Renal cortical epithelial cell (primary cell): ENCODE measurements around the gene TJAP1. TPM values are rescaled to one million over a fixed set of nuclear protein-coding genes. Genes with fewer than 3 reads are reported as not detected.

Experiments used
- DNase-seq: peaks from one replicate; pipeline ENCODE4 v3.0.0-alpha.2; 2011; ENCODE audit warnings: low read depth
- total RNA-seq: library from RNA; depleted of rRNA; stranded (reverse); fragments of >200 nt; gene quantifications from 2 replicates; pipeline ENCODE4 v1.2.3, GENCODE V29; 2014

TJAP1 gene, protein sequence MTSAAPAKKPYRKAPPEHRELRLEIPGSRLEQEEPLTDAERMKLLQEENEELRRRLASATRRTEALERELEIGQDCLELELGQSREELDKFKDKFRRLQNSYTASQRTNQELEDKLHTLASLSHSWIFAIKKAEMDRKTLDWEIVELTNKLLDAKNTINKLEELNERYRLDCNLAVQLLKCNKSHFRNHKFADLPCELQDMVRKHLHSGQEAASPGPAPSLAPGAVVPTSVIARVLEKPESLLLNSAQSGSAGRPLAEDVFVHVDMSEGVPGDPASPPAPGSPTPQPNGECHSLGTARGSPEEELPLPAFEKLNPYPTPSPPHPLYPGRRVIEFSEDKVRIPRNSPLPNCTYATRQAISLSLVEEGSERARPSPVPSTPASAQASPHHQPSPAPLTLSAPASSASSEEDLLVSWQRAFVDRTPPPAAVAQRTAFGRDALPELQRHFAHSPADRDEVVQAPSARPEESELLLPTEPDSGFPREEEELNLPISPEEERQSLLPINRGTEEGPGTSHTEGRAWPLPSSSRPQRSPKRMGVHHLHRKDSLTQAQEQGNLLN
- total RNA-seq: 6.4 and 19.6 TPM in 2 replicates

DNA sequence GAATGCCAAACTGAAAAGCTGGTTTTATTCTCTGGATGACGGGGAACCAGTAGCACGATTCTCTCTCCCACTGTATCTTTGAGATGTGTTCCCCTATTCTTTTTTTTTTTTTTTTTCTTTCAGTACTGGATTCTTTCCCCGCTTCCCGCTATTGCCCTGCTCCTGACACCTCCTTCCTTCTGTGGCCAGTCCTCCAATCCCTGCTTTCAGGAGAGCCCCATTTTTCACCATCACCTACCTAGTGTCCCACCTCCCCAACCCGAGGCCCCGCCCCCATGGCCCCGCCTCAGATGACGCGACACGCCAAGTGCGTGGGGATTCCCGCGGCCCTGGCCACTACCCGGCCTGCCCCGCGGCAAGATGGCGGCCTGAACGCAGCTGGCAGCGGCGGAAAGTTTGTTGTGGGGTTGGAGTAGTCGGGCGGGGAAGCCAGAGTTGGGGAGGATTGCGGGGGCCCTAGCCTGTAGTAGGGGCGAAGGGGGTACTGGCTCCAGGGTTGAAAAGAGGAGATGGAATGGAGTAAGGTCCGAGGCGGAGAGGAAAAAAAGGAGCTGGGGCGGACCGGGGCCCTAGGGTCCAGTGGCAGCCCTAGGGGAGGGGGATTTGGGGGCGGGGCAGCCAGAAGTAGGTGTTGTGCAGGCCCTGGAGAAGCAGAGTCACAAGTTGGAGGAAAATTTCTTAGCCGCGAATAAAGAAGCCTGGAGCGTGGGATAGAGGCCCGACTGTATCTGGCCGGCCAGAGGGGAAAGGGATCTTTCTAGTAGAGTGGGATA, at the start of gene TJAP1:
Gene TJAP1, plus strand, starts transcription at position 336 of the 773 bp plus-strand sequence. CDS start 21,432 bp downstream, outside the sequence.
- peak; percentile 79 for DNase-seq

DNA sequence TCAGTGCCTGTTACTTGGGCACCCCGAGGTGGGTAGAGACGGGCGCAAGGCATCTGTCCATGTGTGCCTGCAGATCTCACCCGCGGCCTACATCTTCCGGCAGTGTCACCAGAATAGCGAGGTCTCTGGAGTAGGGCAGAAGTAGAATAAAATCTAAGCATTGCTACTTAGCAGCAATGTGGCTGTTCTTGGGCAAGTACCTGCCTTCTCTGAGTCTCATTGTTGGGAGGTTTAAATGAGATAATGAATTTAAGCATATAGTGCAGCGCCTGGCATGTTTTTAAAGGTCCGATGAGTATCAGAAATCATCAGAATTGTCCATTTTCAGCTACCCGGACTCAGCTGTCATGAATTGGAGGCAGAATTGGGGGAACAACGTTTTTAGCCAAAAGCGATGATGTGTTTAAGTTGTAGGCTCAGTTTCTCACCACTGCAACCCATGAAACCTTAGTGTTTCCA, 49.2 kb upstream of the TJAP1 start:
- DNase-seq: peak; percentile 6

DNA sequence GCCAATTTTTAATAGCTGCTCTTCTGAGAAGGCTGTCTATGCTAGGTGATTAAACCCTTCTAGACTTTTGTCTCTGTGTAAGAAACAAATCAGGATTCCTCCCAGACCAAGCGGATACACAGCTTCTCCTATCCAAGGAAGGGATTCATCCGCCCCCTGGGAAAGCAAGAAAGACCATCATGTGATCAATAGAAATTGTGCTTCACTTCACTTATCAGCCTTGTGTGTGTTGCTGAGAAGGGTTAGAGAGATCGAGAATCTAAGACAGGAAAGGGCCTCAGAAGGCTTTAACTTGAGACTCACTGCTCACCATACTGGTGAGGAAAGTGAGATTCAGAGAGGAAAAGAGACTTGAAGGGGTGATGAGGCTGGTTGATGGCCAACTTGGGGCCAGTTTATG, 48.5 kb upstream of the TJAP1 start:
- no peak for DNase-seq

DNA sequence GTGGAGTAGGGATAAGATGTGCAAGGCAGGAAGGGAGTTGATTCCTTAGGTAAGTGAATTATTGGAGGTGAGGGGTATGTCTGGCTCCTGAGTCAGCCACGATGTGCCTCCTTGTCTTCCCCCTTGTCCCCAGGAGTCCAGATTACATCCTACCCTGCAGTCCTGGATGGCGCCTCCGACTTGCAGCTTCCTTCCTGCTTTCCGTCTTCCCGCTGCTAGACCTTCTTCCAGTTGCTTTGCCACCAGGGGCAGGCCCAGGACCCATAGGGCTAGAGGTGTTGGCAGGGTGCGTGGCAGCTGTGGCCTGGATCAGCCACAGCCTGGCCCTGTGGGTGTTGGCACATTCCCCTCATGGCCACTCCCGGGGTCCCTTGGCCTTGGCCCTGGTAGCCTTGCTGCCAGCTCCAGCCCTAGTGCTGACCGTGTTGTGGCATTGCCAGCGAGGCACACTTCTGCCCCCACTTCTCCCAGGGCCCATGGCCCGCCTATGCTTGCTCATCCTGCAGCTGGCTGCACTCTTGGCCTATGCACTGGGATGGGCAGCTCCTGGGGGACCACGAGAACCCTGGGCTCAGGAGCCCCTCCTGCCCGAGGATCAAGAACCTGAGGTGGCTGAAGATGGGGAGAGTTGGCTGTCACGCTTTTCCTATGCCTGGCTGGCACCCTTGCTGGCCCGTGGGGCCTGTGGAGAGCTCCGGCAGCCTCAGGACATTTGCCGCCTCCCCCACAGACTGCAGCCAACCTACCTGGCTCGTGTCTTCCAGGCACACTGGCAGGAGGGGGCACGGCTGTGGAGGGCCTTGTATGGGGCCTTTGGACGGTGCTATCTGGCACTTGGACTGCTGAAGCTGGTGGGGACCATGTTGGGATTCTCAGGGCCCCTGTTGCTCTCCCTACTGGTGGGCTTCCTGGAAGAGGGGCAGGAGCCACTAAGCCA, 45.1 kb upstream of the TJAP1 start:
- DNase-seq: no peak

DNA sequence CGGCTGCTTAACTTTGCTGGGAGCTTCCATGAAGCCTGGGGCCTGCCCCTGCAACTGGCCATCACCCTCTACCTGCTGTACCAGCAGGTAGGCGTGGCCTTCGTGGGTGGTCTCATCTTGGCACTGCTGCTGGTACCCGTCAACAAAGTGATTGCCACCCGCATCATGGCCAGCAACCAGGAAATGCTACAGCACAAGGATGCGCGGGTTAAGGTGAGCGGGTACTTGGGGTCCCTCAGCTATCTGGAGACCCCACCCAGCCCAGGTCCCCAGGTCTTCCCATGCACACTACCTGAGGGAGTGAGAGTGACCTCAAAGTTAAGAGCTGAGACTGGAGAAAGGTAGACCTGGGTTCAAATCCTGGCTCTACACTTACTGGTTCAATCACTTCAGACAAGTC, 44.2 kb upstream of the TJAP1 start:
- DNase-seq: no peak

DNA sequence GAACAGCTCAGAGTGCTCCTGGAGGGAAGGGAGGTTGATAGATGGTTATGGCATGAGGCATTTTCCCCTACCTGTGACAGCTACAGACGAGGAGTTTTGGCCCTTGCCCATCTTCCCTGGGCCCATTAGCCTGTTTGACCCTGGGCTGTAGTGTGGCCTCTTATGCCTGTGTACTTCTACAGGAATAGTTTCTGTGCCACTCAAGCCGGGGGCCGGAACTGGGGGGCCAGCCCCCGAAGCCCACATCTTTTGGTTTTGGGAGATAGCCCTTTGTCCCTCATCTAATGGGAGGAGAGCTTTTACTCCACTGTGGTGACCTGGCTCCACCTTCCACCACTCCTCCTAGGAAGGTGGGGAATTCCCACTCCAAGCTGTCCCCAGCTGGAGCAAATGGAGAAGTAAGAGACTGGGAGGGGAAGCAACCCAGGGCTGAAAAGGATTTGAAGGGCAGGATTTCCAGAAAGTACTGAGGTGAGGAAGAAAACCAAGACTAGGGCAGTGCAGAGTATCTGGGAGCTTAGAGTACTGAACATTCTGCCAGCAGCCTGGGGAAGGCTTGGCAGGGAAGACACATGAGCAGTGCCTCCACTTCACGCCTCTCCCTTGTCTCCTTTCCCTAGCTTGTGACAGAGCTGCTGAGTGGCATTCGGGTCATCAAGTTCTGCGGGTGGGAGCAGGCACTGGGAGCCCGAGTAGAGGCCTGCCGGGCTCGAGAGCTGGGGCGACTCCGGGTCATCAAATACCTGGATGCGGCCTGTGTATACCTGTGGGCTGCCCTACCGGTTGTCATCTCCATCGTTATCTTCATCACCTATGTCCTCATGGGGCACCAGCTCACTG, 43.1 kb upstream of the TJAP1 start:
- no peak for DNase-seq

DNA sequence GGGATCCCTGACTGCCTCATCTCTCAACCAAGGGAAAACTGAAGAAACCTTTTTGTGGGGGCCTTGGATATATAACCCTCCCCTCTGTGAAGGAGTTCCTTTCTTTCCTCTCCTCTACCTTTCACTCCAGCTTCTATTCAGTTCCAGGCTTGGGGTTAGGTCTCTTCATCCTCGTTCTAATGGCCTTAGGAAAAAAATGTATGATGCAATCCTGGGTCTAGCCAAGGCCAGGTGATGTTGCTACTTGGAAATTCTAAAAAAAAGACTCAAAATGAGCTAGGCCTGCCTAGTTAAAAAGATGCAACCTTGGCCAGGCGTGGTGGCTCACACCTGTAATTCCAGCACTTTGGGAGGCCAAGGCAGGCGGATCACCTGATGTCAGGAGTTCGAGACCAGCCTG, 42.4 kb upstream of the TJAP1 start:
- no peak for DNase-seq

DNA sequence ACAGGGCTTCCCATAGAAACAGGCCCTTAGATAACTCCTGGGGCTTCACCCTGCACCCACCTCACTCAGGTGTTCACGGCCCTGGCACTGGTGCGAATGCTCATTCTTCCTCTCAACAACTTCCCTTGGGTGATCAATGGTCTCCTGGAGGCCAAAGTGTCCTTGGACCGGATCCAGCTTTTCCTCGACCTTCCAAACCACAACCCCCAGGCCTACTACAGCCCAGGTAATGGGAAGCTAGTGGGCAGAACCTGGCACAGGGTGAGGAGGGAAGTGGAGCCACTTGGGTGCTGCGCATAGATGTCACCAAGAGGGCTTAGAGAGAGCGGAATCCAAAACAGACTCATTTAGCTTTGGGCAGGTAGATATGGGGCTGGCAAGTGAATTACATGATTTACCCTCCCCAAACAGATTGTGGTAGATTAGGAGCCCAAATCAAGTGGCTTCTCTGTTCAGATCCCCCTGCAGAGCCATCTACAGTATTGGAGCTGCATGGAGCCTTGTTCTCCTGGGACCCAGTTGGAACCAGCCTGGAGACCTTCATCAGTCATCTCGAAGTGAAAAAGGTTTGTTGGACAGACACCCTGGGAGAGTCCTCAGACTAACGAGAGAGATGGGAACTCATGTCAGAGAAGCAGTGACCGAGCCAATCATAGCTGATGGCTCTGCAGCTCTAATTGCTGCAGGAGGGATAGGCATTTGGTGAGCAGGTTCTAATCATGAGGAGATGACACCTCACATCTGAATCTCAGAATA, 41.5 kb upstream of the TJAP1 start:
- no peak for DNase-seq

DNA sequence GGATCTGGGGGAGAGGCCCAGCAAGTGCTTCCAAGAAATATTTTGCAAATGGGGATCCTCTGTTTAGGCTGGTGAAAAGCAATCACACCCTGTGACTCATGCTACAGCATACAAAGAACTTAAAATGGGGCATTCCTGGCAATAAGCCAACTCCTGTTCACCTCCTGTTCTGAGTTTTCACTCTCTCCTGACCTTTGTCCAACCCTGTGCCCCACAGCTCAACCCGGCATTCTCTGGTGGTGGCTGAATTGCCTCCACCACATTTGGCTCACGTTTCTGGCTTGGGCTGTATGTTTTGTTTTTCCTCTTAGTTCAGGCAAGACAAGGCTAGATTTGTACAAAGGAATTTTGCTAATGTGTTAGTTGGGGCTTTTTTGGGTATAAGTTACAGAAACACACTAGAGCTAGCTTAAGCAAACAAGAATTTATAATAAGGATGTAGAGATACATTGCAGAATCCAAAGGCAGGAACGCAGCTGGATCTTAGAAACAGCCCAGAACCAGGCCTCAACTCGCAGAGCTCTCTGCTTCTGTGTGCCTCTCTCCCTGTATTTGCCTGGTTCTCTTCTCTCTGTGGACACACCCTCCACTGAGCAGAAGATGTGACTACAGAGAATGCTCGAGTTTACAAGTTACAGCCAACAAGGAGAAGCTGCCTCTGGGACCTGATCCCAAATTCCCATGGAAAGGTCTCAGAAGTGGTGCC, 40.6 kb upstream of the TJAP1 start:
- DNase-seq: peak; percentile 92

DNA sequence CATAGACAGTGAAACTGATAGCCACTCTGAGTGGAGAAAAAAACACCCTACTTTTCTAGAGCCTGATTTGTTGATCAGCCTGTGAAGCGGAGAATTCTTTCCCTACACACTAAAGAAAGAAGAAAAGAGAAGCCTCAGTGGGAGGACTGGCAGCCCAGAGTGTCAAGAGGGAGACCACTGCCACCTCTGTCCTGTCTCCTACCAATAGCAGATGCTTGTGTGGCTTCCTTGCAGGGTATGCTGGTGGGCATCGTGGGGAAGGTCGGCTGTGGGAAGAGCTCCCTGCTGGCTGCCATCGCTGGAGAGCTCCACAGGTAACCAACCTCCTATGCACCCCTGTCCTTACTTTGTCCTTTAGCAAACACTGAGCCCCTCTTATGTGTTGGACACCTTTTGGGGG, 39.7 kb upstream of the TJAP1 start:
- no peak for DNase-seq

DNA sequence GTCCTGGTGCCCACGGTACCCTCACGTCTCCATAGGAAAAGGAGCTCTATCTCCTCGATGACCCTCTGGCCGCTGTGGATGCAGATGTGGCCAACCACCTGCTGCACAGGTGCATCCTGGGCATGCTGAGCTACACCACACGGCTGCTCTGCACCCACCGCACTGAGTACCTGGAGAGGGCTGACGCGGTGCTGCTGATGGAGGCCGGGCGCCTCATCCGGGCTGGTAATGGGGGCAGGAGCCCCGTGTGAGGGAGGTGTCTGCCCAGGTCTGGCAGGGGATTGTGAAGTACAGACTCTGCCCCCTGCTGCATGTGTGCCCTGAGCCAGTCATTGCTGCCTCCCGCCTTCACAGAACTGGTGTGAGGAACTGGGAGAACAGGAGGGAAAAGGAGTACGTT, 34.4 kb upstream of the TJAP1 start:
- DNase-seq: no peak

DNA sequence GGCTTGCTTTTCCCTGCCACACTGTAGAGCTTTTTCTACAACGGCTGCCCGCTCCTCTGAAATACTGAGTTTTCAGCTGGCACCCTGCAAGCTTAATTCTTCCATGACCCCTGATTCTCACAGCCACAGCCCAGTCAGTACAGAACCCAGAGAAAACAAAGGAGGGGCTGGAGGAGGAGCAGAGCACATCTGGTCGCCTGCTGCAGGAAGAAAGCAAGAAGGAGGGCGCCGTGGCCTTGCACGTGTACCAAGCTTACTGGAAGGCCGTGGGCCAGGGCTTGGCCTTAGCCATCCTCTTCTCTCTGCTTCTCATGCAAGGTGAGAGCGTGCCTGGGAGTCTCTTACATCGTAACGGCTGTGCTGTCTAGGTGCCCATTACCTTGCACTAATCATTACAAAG, 33.3 kb upstream of the TJAP1 start:
- DNase-seq: no peak

DNA sequence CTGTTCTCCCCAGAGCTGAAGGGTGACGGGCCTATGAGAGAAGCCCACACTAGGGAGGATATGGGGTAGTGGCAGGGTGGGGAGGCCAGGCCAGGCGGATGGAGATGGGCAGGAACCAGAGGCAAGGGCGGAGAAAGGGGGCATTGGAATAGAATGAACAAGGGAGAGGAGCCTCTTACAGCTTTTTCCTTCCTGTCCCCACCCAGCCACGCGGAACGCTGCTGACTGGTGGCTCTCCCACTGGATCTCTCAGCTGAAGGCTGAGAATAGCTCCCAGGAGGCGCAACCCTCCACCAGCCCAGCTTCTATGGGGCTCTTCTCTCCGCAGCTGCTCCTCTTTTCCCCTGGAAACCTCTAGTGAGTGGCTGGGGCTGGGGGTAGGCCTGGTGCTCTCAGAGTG, 32.8 kb upstream of the TJAP1 start:
- no peak for DNase-seq

DNA sequence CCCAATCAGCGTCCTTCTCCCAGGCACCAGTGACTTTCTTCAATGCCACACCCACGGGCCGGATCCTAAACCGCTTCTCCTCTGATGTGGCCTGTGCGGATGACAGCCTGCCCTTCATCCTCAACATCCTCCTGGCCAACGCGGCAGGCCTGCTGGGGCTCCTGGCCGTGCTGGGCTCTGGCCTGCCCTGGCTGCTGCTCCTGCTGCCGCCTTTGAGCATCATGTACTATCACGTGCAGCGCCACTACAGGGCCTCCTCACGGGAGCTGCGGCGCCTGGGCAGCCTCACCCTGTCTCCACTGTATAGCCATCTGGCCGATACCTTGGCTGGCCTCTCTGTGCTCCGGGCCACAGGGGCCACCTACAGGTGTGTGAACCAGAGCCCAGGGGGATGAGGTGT, 31.8 kb upstream of the TJAP1 start:
- DNase-seq: no peak

DNA sequence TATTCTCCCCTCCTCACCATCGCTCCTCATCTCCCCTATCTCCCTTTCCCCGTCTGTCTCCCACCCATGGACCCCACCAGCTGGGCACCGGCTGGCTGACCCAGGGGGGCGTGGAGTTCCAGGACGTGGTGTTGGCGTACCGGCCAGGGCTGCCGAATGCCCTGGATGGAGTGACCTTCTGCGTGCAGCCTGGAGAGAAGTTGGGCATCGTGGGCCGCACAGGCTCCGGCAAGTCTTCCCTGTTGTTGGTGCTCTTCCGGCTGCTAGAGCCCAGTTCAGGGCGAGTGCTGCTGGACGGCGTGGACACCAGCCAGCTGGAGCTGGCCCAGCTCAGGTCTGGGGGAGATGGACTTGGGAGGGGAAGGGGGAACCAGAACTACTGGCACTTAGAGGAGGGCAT, 29.8 kb upstream of the TJAP1 start:
- DNase-seq: no peak

DNA sequence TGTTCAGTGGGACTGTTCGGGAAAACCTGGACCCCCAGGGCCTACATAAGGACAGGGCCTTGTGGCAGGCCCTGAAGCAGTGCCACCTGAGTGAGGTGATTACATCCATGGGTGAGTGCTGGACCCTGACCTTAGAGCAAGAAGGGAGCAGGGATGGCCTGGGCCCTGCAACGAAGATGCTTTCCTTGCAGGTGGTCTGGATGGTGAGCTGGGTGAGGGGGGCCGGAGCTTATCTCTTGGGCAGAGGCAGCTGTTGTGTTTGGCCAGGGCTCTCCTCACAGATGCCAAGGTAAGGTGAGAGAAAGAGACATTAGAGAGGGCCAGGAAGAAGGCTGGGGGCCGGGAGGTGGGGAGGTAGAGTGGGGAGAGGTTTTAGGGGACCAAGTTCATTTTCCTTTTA, 28.5 kb upstream of the TJAP1 start:
- no peak for DNase-seq

DNA sequence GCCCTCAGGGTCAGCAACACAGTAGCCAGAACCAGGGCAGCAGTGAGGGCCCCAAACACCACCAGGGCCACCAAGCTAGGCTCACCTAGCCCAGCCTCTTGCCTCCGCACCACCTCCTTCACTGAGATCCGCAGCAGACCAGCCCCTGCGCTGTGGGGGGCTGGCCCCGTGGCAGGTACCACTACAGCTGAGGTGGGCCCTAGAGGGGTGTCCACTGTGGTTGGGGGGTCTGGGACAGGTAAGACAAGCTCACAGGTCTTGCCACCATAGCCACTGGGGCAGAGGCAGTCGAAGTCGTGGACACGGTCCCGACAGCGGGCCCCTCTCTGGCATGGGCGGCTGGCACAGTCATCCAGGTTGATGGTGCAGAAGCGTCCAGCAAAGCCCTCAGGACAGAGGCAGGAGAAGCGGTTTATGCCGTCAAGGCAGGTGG, 26.7 kb upstream of the TJAP1 start:
- no peak for DNase-seq

DNA sequence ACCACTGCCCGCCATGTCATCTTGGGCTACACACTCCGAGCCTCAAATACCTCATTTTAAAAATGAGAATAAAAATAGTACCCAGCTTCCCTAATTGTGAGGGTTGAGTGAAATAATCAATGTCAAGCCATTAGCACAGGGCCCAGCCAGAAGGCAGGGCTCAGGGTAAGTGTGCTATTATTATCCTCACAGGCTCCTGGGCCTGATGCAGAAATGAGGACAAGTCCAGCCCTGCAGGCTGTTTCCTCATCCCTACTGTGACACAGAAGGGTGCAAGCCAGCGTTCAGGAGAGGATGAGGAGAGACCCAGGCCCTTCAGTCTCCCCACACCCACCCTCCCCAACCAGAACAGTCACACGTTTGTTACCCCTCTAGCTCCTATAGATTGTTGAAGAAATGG, 26.0 kb upstream of the TJAP1 start:
- no peak for DNase-seq

DNA sequence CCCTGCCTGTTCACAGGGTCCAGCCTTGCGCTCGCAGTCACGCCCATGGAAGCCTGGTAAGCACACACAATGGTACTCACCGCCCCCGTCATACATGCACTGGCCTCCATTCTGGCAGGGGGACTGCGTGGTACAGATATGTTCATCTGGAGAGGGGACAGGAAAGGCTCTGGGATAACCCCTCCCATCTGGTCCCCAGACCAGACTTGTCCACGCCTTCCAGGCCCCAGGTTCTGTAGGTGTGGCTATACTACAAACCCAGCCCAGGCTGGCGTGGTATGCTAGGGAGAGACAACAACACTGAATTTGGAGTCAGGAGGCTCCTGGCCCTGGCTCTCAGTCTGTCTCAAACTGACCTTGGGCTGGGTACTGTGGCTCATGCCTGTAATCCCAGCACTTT, 25.4 kb upstream of the TJAP1 start:
- no peak for DNase-seq
